LNCaP clone FGC (cell line): Measurements from ENCODE around the gene DIPK1B.

Source experiments
- DNase-seq: peaks from one replicate; pipeline ENCODE4 v3.0.0-alpha.2; 2011; ENCODE audit warnings: low read depth
- H3K4me3 ChIP-seq: 2 replicates; pipeline ENCODE4 v1.5.1; 2011; ENCODE audit warnings: mild to moderate bottlenecking, low read depth, low read length, control low read depth
- CTCF ChIP-seq: IDR thresholded peaks from 2 replicates; pipeline ENCODE4 v1.5.1; 2012; ENCODE audit warnings: mild to moderate bottlenecking; ENCODE audit not compliant: control insufficient read depth, insufficient read depth; ENCODE audit errors: extremely low read depth

DIPK1B gene

GRCh38 chr9:136719195-136719880 lies 7.0 kb downstream of the DIPK1B start:
- DNase-seq, result no peak
- H3K4me3 ChIP-seq, result no peak overlapping the region
- TF ChIP-seq CTCF, result no peak

- TF ChIP-seq CTCF, result no peak
- H3K4me3 ChIP-seq, result no peak overlapping the region
Measured at GRCh38 chr9:136720251-136720897, 8.0 kb downstream of the DIPK1B start.

GRCh38 chr9:136720898-136721338 lies 8.5 kb downstream of the DIPK1B start:
- DNase-seq, result no peak
- no peak for TF ChIP-seq CTCF
- no peak overlapping the region for H3K4me3 ChIP-seq

More at GRCh38 chr9:136720251-136720897, 8.0 kb downstream of the DIPK1B start:
- no peak for DNase-seq

GRCh38 chr9:136721339-136722092 lies 9.1 kb downstream of the DIPK1B start:
- H3K4me3 ChIP-seq, result no peak overlapping the region
- TF ChIP-seq CTCF, result no peak
- DNase-seq, result no peak

GRCh38 chr9:136722093-136722968 lies 10.0 kb downstream of the DIPK1B start:
- no peak overlapping the region for H3K4me3 ChIP-seq
- no peak for TF ChIP-seq CTCF
- no peak for DNase-seq

- no peak overlapping the region for H3K4me3 ChIP-seq
- TF ChIP-seq CTCF, result no peak
- DNase-seq, result no peak
Measured at GRCh38 chr9:136722969-136723356, 10.6 kb downstream of the DIPK1B start.
